Measurements from ENCODE around the gene THSD4. TPM values are rescaled to one million over a fixed set of nuclear protein-coding genes. Genes with fewer than 3 reads are reported as not detected.

THSD4 gene
- total RNA-seq, 2 donors from 2014 or later, result 35.2 to 45.5 TPM

GRCh38 chr15:71781179-71781964, 666.1 kb downstream of the THSD4 start:
- intact Hi-C loops (cut with DNase I, micrococcal nuclease), result no loop called here
- ATAC-seq (no peak), DNase-seq (no peak)

GRCh38 chr15:71781965-71782265, 666.6 kb downstream of the THSD4 start:
- DNase-seq (no peak), ATAC-seq (no peak)
- intact Hi-C loops (cut with DNase I, micrococcal nuclease), result no loop called here

GRCh38 chr15:71782422-71783165, 667.3 kb downstream of the THSD4 start:
- DNase-seq (no peak), ATAC-seq (peak; percentile 66)
- intact Hi-C loops (cut with DNase I, micrococcal nuclease), result no loop called here

GRCh38 chr15:71784719-71785118, 669.4 kb downstream of the THSD4 start:
- intact Hi-C loops (cut with DNase I, micrococcal nuclease), result no loop called here
- ATAC-seq, result no peak
- no peak for DNase-seq

GRCh38 chr15:71785996-71786395, 670.7 kb downstream of the THSD4 start:
- ATAC-seq, result no peak
- intact Hi-C loops (cut with DNase I, micrococcal nuclease), result no loop called here
- no peak for DNase-seq

GRCh38 chr15:71786673-71787072, 671.4 kb downstream of the THSD4 start:
- ATAC-seq (no peak), DNase-seq (peak in 1 of 2 donors; percentile 10)
- intact Hi-C loops (cut with DNase I, micrococcal nuclease), result no loop called here

GRCh38 chr15:71788646-71789579, 673.6 kb downstream of the THSD4 start:
- ATAC-seq, result no peak
- intact Hi-C loops (cut with DNase I, micrococcal nuclease), result no loop called here
- no peak for DNase-seq

- ATAC-seq (no peak), DNase-seq (no peak)
Observed at GRCh38 chr15:71789616-71790015, 674.3 kb downstream of the THSD4 start.

GRCh38 chr15:71790081-71790480, 674.8 kb downstream of the THSD4 start:
- ATAC-seq (peak; percentile 59), DNase-seq (no peak)
- intact Hi-C loops (cut with DNase I, micrococcal nuclease), result no loop called here

More at GRCh38 chr15:71789616-71790015, 674.3 kb downstream of the THSD4 start:
- intact Hi-C loops (cut with DNase I, micrococcal nuclease), result no loop called here

- intact Hi-C loops (cut with DNase I, micrococcal nuclease), result no loop called here
- DNase-seq (no peak), ATAC-seq (no peak)
Observed at GRCh38 chr15:71791975-71792374, 676.7 kb downstream of the THSD4 start.

- DNase-seq (no peak), ATAC-seq (no peak)
- intact Hi-C loops (cut with DNase I, micrococcal nuclease), result no loop called here
Observed at GRCh38 chr15:71792521-71792920, 677.2 kb downstream of the THSD4 start.

- ATAC-seq (no peak), DNase-seq (no peak)
- intact Hi-C loops (cut with DNase I, micrococcal nuclease), result no loop called here
Observed at GRCh38 chr15:71798641-71799040, 683.4 kb downstream of the THSD4 start.

GRCh38 chr15:71800190-71800589, 684.9 kb downstream of the THSD4 start:
- intact Hi-C loops (cut with DNase I, micrococcal nuclease), result loop anchor here in 1 of 2 donors (10.0 kb wide), 1 partner anchor 55 kb away; no protein-coding TSS in a partner anchor
- ATAC-seq (peak; percentile 34), DNase-seq (no peak)

GRCh38 chr15:71800835-71801745, 685.8 kb downstream of the THSD4 start:
- peak in 1 of 2 donors; percentile 34 for DNase-seq
- peak; percentile 92 for ATAC-seq
- intact Hi-C loops (cut with DNase I, micrococcal nuclease), result loop anchor here in 1 of 2 donors (10.0 kb wide), 1 partner anchor 56 kb away; no protein-coding TSS in a partner anchor

GRCh38 chr15:71801935-71802655, 686.8 kb downstream of the THSD4 start:
- intact Hi-C loops (cut with DNase I, micrococcal nuclease), result loop anchor here in 1 of 2 donors (10.0 kb wide), 1 partner anchor 57 kb away; no protein-coding TSS in a partner anchor
- no peak for DNase-seq

GRCh38 chr15:71802770-71803169, 687.5 kb downstream of the THSD4 start:
- DNase-seq (no peak), ATAC-seq (no peak)
- intact Hi-C loops (cut with DNase I, micrococcal nuclease), result loop anchor here in 1 of 2 donors (10.0 kb wide), 1 partner anchor 58 kb away; no protein-coding TSS in a partner anchor

More at GRCh38 chr15:71801935-71802655, 686.8 kb downstream of the THSD4 start:
- no peak for ATAC-seq

GRCh38 chr15:71804226-71804625, 689.0 kb downstream of the THSD4 start:
- ATAC-seq, result no peak
- intact Hi-C loops (cut with DNase I, micrococcal nuclease), result loop anchor here in 1 of 2 donors (10.0 kb wide), 1 partner anchor 59 kb away; no protein-coding TSS in a partner anchor
- no peak for DNase-seq

Measured in left colon (tissue), 2 donors.